SIG-M5 treated with dmso at 0.1 percent for 504 hours (cell line): ENCODE measurements around the gene MMP15.
"Not testable (repeated sequence)": the region's sequence is repeated elsewhere in the genome, so short reads cannot be mapped to it uniquely, and the experiment has no call there.

Experiments
- DNase-seq: peaks from one replicate; lab custom pipeline; 2025; ENCODE audit not compliant: unreplicated experiment; lab: John Stamatoyannopoulos, UW

MMP15 gene

DNA sequence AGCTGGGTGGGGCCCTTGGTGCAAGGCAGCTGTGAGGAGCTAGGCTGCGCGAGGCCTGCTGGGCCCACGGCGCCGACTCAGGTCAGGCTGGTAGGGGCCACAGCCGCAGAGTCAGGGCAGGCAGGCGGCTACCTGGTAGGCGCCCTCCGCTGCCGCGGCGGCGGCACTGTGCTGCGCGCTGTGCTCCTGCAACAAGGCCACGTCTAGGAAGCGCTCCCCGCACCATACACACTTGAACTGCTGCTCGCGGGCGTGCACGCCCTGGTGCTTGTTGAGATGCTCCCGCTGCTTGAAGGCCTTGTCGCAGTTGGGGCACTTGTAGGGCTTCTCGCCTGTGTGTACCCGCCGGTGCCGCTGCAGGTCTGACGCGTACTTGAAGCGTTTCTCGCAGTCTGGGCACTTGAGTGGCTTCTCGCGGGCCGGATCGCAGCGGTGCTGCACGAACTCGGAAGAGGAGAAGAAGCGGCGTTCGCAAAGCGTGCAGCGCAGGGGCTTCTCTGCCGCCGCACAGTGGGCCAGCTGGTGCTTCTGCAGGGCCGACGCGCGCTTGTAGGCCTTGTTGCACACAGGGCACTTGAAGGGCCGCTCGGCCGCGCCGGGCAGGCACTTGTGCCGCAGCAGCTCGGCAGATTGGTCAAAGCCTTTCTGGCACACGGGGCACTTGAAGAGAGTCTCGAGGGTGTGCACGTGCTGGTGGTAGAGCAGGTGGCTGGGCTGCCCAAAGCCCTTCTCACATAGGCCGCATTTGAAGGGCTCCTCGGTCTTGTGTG lies 29.0 kb upstream of the MMP15 start:
- DNase-seq = no peak

DNA sequence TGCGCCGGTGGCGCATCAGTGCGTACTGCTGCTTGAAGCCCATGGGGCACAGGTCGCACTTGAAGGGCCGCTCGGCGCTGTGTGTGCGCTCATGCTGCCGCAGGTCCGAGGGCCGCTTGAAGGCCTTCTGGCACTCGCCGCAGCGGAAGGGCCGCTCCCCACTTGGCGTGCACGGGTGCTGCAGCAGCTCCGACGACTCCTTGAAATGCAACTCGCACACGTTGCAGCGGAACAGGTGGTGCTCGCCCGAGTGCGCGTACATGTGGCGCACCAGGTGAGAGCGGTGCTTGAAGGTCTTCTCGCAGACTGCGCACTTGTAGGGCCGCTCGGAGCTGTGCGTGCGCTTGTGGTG lies 28.4 kb upstream of the MMP15 start:
- no peak for DNase-seq

DNA sequence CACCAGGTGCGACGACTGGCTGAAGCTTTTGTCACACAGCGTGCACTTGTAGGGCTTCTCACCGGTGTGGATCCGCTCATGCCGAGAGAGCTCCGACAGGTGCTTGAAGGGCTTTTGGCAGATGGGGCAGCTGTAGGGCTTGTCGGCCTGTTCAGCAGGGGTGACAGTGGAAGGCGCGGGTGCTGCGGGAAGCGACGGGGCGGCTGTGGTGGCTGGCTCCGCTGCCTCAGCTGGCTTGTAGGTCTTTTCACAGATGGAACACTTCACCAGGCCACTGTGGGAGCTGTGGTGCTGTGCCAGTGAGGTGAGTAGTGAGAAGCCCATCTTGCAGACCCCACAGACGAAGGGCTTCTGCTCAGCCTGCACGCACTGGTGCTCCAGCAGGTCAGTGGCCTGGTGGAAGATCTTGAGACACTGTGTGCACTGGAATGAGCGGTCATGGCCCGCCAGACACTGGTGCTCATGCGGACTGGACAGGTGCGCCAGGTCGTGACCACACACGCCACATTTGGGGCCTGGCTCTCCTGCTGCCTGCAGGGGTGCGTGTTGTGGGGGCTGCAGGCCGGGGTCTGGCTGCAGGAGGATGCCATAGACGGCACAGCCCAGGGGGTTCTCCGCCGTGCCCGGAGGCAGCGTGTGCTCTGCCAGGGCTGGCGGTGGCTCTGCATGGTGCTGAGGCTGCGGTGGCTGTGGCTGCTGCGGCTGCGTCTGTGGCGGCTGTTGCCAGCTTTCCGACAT lies 27.9 kb upstream of the MMP15 start:
- DNase-seq = no peak

DNA sequence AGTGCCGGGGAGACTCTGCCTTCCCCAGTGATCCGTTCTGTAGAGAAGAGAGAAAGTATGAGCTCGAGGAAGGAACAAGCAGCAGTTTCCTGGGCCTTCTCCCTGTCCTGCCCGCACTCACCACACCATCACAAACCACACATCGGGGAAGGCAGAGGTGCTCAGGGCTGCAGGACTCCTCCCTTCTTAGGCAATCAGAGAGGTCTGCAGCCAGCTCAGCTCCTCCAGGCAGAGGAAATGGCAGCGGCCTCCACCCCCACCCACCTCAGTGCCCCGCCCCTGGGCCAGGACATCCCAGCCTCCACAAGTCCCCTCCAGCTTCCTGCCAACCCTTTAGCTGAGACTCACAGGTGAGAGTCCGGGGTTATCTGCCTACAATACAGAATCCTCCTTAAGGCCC lies 27.1 kb upstream of the MMP15 start:
- peak; percentile 80 for DNase-seq

DNA sequence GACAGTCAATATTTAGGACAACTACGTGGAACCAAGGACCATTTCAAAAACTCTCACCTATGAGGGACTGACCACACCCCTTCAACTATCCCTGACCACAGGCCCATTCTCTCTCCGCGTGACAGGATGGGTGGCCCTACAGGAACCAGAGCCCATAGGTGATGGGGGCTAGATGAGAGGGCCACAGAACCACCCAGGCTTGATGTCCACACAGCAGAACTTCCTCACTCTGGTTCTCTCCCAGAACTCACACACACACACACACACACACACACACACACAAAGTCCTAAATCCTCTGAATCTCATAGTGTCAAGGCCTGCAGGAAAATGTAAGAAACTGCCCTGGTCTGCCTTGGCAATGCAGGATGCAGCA lies 26.6 kb upstream of the MMP15 start:
- no peak for DNase-seq

DNA sequence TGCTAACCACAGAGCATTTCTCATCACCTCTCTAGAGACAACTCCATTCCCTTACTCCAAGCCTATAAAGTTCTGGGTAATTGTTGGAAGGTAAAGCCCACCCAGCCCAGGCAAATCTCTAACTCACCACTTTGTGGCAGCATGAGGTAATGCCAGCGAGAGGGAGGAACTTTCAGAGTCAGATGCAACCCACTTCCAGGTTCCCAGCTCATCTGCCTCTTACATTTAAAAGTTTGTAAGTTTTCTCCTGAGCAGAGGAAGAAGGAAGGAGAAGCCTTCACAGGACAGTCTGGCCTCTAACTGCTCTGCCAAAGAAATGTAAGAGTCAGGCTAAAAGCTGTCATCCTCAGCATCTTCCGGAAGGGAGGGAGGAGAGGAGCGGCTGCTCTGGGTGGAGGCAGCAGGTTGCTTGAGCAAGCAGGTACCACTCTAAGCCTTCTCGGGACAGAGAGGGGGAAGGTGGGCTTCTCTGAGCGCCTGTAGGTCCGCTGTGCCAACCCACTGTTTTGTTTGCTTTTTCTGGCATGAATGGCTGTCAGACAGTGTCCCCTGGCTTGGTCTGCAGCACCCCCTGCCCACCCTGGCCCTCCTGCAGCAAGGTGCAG lies 26.1 kb upstream of the MMP15 start:
- peak; percentile 49 for DNase-seq

DNA sequence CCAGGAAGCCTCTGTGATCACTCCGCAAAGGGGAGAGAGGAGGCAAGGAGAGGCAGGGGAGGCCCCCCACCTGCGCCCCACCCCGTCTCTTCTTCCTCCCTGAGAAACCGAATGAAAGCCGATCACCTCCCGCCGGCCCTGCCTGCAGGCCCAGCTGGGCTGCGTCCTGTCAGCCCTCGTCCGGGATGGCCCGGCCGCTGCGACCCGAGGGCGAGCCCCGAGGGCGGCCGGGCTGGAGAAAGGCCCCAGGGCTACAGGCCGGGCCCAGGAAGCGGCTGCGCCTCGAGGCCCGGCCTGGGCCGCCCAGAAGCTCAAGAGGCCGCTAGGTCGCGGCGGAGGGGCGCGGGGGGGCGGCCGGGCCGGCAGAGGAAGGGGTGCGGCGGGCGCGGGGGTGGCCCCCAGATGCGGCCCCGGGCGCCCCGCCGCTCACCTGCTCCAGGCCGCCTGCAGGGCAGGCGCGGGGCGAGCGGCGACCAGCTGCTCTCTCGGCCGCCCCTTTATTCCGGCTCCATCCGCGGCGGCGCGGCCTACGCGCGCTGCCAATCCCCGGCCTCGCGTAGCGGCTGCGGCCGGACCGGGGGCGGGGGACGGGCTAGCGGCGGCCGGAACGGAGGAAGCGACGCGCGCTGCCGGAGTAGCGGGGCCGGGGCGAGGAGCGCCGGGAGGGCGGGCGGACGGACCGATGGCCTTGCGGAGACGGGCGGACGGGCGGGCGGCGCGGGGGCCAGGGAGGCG lies 25.4 kb upstream of the MMP15 start, which contains the start of gene ZNF319:
ZNF319 (minus strand) TSS at position 702 of the 735 bp plus-strand sequence. CDS start 2,407 bp downstream, outside the sequence.
- no peak for DNase-seq

DNA sequence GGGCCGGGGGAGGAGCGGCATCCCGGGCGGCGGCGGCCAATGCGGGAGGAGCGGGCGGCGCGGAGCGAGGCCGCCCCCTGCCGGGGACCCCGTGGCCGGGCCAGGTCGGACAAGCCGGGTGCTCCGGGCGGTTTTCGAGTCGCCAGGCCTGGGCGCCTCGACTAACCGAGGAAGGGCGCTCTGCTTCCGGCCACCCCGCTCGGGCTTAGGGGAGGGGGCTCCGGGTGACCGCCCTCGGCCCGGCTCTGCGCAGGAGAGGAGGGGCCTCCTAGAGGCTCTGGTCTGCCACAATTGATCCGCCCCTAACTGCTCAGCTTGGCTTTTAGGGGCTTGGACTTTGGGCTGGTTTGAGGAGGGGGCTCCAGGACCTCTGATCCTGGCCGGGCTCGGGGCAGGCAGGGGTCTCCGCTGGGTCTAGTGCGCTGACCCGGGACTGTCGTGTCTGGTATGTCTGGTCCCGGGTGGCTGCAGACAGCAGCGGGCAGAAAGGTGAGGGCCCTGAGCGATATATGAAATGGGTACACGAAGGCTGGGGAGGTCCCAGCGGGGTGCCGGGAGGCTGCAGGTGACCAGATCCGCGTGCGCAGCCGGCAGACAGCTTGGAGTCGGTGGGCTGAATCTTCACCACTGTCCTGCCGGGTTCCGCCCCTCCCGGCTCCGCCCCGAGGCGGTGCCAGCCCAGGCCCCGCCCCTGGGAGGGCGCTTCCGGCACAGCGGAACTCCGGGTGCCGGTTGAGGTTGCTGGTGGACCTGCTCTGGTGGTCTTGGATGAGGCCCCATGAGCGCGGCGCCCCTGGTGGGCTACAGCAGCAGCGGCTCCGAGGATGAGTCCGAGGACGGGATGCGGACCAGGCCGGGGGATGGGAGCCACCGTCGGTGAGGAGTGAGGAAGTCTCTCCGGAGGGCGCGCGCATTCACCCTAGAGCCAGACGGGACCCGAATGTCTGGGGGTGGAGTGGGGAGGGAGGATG lies 24.6 kb upstream of the MMP15 start, which contains the start of gene USB1:
USB1 (plus strand) TSS at position 702 of the 971 bp plus-strand sequence; CDS start at position 779, 77 bp downstream.
- peak; percentile 66 for DNase-seq

DNA sequence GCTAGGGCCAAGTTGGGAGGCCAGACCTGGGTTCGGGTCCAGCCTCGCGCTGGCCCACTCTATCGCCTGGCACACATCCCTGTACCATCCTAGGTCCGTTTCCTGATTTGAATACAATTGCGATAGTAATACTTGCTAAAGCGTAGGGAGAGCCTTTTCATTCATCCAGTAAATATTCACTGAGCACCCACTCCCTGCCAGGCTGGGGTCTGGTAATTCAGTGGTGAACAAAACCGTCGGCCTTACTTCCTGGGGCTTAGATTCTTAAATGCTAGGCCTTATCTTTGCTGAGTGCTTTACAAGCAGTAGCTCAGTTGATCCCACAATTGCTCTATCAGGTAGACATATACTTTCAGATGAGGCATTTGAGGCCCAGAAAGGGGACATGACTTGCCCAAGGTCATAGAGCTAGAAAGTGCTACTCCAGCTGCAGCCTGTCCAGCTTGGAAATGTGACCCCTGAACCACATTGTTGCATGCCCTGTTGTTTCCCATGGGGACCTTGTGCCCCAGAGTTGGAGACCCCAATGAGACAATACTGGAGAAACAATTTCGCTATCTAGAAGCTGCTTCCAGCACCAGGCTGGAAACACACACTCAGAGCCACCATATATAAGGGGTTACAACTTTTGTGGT lies 23.7 kb upstream of the MMP15 start:
- no peak for DNase-seq

DNA sequence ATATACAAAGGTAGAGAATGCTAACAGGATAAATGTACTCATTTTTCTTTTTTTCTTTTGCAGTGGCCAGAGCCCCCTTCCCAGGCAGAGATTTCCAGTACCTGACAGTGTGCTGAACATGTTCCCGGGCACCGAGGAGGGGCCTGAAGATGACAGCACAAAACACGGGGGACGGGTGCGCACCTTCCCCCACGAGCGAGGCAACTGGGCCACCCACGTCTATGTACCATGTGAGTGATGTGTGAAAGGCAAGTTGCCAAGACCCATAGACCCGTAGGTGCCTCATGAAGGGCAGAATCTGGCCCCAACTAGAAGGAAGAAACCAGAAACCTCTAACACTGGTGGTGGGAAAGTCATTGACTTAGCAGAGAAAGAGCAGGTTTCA lies 23.1 kb upstream of the MMP15 start:
- DNase-seq = no peak

DNA sequence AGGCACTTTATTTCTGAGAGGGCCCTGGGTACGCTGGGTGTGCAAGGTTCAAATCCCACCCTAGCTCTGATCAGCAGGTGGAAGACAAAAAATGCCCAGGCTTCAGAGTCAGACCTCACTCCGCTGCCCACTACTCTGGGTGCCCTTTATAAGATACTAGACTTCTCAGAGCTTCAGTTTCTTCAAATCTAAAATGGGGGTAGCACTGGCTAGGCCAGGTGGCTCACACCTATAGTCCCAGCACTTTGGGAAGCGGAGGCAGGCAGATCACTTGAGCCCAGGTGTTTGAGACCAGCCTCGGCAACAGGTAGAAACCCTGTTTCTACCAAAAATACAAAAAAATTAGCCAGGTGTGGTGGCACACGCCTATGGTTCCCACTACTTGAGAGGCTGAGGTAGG lies 22.6 kb upstream of the MMP15 start:
- DNase-seq = no peak

DNA sequence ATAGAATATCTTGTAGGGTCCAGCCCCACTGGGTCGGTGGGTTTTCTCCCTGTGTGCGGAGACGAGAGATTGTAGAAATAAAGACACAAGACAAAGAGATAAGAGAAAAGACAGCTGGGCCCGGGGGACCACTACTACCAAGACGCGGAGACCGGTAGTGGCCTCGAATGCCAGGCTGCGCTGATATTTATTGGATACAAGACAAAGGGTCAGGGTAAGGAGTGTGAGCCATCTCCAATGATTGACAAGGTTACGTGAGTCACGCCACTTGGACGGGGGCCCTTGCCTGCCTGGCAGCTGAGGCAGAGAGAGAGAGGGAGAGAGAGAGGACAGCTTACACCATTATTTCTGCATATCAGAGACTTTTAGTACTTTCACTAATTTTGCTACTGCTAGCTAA lies 20.8 kb upstream of the MMP15 start:
- DNase-seq = not testable (repeated sequence)

DNA sequence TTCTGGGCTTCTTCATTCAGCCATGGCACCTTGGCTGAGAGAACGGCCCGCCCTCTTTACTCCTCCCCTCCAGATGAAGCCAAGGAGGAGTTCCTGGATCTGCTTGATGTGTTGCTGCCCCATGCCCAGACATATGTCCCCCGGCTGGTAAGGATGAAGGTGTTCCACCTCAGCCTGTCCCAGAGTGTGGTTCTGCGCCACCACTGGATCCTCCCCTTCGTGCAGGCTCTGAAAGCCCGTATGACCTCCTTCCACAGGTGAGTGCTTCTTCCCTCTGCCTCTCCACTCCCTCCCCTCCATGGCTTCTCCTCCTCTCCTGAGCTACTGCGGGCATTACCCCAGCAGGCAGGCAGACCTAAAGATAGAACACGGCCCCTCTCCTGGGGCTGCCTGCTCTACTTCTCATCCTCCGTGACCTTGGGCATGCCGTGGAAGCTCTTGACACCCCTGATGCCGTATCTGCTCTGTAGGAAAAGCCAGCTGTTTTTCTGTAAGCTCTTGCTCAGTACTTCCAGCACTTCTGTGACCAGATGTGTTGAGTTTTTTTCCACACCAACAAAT lies 15.6 kb upstream of the MMP15 start:
- DNase-seq = no peak

DNA sequence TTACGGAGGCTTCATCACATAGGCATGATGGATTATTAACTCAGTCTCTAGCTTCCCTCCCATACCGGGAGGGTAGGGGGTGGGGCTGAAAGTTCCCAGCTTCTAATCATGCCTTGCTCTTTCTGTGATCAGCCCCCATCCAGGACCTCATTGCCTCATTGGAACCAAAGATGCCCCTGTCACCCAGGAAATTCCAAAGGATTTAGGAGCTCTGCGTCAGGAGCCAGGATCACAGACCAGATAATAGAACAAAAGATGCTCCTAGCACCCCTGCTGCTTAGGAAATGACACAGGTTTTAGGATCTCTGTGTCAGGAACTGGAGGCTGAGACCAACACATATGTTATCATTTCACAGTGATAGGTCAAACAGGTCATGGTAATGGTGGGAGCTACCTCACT lies 14.7 kb upstream of the MMP15 start:
- DNase-seq = no peak

DNA sequence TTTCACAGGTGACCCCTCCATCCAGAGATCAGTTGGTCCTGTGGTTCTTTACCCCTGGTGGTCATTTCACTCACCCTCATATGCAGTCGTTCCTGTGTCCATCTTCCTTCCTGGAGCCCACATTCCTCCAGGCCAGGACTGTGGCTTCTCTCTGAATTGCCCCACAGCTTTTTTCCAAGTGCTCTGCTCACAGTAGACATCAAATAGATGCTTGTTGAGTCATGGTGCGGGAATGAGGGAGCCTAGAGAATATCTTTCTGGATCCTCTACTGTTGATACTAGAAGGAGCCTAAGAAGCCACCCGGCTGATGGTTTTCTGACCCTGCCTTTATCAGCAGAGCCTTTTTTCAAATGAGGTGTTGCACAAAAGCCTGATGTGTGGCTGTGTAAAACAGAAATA lies 13.9 kb upstream of the MMP15 start:
- DNase-seq = no peak

DNA sequence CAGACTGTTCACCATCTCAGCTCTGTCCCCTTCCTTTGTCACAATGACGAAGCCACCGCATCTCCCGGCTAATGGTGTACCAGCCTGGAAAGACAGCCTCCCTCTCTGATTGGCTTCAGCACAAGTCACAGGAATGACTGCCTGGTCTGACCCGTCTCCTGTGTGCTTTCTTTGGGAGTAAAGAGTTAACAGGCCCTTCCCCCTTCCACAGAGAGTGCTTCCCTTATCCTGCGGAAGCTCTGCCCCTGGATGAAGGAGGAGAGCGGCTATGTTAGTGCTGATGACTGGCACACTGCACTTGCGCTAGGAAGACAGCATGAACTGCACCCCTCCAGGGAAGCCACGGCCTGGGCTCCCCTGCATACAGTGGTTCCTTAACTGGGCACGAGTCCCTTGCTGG lies 13.1 kb upstream of the MMP15 start:
- no peak for DNase-seq

DNA sequence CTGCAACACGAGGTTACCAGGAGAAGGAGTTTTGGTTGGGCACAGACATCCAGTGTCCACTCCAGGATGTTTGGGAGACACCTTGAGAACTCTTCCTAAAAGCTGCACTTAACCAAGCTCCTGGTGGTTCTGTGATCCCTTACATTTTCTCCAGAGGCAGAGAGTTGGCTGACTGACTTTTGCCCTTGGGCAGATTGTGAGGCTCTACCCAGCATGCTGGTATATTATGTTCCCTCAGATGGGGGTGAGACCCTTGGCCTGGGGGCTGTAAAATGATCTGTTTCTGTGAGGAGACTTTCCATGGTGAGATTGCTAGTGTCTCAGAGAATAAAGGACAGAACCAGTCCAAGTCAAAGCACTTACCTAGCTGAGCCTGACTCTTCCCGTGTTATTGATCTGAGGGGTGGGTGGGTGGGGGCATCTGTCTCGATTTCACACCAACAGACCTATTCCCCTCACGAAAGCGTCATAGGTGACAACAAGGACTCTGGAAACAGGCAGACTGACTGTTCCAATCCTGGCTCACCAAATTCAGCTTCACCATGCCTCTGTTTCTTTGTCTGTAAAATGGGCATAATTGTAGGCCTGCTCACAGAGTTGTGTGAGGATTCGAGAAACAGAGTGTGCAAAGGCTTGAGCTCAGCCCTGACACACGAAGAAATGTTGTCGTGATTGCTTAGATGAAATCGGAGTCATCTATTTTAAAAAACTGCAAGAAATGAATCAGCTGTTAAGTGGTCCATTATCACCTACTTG lies 12.2 kb upstream of the MMP15 start:
- DNase-seq = no peak

DNA sequence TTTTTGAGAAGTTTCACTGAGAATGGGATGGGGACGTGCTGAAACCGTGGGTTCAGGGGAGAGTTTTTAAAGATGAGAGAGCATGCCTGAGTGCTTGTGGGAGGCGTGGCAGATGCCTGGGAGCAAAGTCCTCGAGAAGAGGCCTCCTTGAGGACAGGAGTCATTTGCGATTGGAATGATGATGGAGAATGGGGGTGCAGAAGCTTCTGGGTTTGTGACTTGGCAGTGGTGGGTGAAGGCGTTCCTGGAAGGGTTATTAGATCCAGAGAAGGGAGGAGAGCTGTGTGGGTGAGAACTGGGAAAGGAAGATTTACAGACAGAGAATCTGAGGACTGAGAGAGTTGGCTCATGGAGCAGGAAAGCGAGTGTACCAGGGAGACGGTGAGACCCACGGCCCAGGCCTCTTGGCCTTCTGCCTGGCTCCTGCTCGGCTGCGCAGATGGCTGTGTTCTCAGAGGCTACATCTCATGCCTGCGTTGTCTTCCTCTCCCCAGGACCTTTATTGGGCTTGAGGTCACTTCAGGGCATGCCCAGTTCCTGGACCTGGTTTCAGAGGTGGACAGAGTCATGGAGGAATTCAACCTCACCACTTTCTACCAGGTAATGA lies 8.6 kb upstream of the MMP15 start:
- DNase-seq = no peak
